ENCODE measurements around the gene CDC34. TPM values are rescaled to one million over a fixed set of nuclear protein-coding genes. Genes with fewer than 3 reads are reported as not detected.

The CDC34 gene
- total RNA-seq, 1 experiment from 2014 or later = 113 TPM

DNA sequence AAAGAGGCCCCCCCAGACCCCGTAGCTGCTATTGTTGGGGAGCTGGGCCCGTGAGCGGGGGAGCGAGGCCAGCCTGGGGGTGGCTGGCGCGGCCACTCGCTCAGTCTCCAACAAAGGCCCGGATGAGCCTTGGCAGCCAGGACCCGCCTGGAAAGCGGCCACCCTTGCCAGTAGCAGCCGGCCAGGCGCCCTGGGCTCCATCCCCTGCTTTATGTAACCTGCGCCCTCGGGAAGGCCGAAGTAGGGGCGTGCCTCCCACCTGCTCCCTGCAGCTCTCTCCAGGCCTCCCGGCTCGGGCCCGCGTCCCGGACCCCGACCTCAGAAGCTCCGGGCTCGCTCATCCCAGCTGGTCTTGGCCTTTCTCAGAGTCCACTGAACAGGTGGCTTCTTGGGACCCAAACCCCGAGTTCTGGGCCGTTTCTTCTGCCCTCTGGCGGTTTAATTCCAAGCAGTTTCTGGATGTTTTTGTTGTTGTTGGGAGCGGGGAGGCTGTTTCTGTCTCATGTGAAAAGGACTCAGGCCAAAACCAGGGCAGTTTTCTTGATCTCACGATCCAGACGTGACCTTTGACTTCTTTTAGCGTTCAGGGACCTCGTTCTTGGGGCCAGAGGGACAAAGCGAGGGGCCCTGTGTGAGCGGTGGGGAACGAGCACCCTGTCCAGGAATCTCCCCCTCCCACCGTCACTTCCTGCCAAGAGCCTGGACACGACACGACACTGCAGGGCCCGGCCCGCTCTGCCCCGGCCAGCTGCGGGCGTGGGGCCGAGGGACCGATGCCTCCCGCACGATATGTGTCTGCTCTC is 1.2 kb downstream of the CDC34 start:
- BruUV-seq (replicated peaks) = no TSS peak
- intact Hi-C loops (cut with micrococcal nuclease; ENCODE audit: unreplicated experiment) = loop anchor here (5.0 kb wide), 1 partner anchor 40 kb away; the partner anchor contains the start of gene BSG

DNA sequence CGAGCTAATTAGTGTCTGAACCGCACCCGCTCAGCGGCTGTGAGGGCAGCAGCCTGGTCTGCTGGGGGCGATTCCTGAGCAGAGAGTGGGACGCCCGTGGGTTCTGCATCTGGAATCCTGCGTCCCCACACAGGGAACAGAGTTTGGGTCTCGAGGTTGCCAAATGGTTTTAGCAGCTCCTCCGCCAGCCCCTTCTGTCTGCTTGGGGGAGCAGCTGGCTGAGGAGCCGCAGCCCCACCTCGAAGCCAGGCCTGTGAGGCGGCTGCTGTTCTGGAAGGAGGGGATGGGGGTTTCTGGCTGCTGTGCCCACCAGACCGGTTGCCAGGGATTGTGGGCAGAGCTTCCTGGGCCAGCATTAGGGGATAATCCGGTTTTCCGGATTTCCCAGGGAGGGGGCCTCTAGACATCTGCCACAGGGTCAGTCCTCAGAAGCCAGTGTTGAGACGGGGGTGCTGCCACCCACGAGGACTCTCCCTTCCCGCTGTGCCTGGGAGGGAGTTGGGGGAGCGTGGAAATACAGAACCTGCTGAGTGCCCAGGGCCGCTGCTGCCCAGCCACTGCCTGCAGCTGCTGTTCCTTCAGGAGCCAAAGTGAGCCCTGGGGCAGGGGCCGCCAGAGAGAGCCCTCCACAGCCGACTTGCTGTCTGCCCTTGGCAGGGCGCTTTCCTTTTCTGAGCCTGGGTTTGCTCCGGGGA is 2.0 kb downstream of the CDC34 start:
- Histone ChIP-seq H3K36me3 (ENCODE audit: insufficient read depth, low read length, poor library complexity, severe bottlenecking) (peaks cover 28% of the 10 kb centered on the region), H3K4me3 (ENCODE audit: low read depth, low read length, poor library complexity, severe bottlenecking) (peak overlapping the region; percentile 100), H3K27me3 (replicated peaks; ENCODE audit: insufficient read depth, low read depth, low read length, poor library complexity) (no peaks in the 10 kb centered on the region), H3K27ac (ENCODE audit: low read depth, low read length, poor library complexity, severe bottlenecking) (peak overlapping the region; percentile 93), H3K4me1 (ENCODE audit: insufficient read depth, low read length, poor library complexity, severe bottlenecking) (peaks cover 13% of the 10 kb centered on the region), H3K9me3 (ENCODE audit: low read depth, low read length, poor library complexity, severe bottlenecking) (no peaks in the 10 kb centered on the region)
- no peak for DNase-seq (ENCODE audit: low spot score)
- intact Hi-C loops (cut with micrococcal nuclease; ENCODE audit: unreplicated experiment) = loop anchor here (5.0 kb wide), 1 partner anchor 39 kb away; the partner anchor contains the start of gene BSG
- POLR2A ChIA-PET (ENCODE audit: low non-redundant PET) = no interaction called here
- TF ChIP-seq, protein P1, sequence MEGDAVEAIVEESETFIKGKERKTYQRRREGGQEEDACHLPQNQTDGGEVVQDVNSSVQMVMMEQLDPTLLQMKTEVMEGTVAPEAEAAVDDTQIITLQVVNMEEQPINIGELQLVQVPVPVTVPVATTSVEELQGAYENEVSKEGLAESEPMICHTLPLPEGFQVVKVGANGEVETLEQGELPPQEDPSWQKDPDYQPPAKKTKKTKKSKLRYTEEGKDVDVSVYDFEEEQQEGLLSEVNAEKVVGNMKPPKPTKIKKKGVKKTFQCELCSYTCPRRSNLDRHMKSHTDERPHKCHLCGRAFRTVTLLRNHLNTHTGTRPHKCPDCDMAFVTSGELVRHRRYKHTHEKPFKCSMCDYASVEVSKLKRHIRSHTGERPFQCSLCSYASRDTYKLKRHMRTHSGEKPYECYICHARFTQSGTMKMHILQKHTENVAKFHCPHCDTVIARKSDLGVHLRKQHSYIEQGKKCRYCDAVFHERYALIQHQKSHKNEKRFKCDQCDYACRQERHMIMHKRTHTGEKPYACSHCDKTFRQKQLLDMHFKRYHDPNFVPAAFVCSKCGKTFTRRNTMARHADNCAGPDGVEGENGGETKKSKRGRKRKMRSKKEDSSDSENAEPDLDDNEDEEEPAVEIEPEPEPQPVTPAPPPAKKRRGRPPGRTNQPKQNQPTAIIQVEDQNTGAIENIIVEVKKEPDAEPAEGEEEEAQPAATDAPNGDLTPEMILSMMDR (conservative IDR thresholded peaks at IDR 0.05; ENCODE audit: low read depth, low read length) = no peak
- no peak for TF ChIP-seq EZH2 (IDR thresholded peaks at IDR 0.05; ENCODE audit: borderline replicate concordance, low read depth, low read length, poor library complexity, severe bottlenecking)
- CTCF ChIA-PET = no interaction called here
- BruUV-seq (replicated peaks) = TSS peak; percentile 29

More for the DNA sequence above, 1.2 kb downstream of the CDC34 start:
- peaks cover 13% of the 10 kb centered on the region for H3K4me1 ChIP-seq (ENCODE audit: insufficient read depth, low read length, poor library complexity, severe bottlenecking)
- H3K4me3 ChIP-seq (ENCODE audit: low read depth, low read length, poor library complexity, severe bottlenecking) = peak overlapping the region; percentile 100
- peaks cover 22% of the 10 kb centered on the region for H3K36me3 ChIP-seq (ENCODE audit: insufficient read depth, low read length, poor library complexity, severe bottlenecking)
- no peaks in the 10 kb centered on the region for H3K9me3 ChIP-seq (ENCODE audit: low read depth, low read length, poor library complexity, severe bottlenecking)
- ChIA-PET POLR2A (ENCODE audit: low non-redundant PET) (no interaction called here), CTCF (interaction anchor here (1.4 to 1.6 kb wide), 2 partner anchors 22 to 26 kb away, joined by 5 to 16 read pairs; no protein-coding TSS in a partner anchor)
- H3K27me3 ChIP-seq (replicated peaks; ENCODE audit: insufficient read depth, low read depth, low read length, poor library complexity) = no peaks in the 10 kb centered on the region
- peak; percentile 71 for DNase-seq (ENCODE audit: low spot score)
- no peak for TF ChIP-seq EZH2 (IDR thresholded peaks at IDR 0.05; ENCODE audit: borderline replicate concordance, low read depth, low read length, poor library complexity, severe bottlenecking)
- TF ChIP-seq, protein P1 (conservative IDR thresholded peaks at IDR 0.05; ENCODE audit: low read depth, low read length) = peak; percentile 70
- H3K27ac ChIP-seq (ENCODE audit: low read depth, low read length, poor library complexity, severe bottlenecking) = peak overlapping the region; percentile 93

- peak overlapping the region; percentile 93 for H3K27ac ChIP-seq (ENCODE audit: low read depth, low read length, poor library complexity, severe bottlenecking)
- ChIA-PET CTCF (no interaction called here), POLR2A (ENCODE audit: low non-redundant PET) (no interaction called here)
- peak overlapping the region; percentile 100 for H3K4me3 ChIP-seq (ENCODE audit: low read depth, low read length, poor library complexity, severe bottlenecking)
- no peak for DNase-seq (ENCODE audit: low spot score)
- H3K9me3 ChIP-seq (ENCODE audit: low read depth, low read length, poor library complexity, severe bottlenecking) = no peaks in the 10 kb centered on the region
- H3K27me3 ChIP-seq (replicated peaks; ENCODE audit: insufficient read depth, low read depth, low read length, poor library complexity) = no peaks in the 10 kb centered on the region
- peaks cover 33% of the 10 kb centered on the region for H3K36me3 ChIP-seq (ENCODE audit: insufficient read depth, low read length, poor library complexity, severe bottlenecking)
- no TSS peak for BruUV-seq (replicated peaks)
- no peak for TF ChIP-seq EZH2 (IDR thresholded peaks at IDR 0.05; ENCODE audit: borderline replicate concordance, low read depth, low read length, poor library complexity, severe bottlenecking)
- TF ChIP-seq, protein P1 (conservative IDR thresholded peaks at IDR 0.05; ENCODE audit: low read depth, low read length) = no peak
- intact Hi-C loops (cut with micrococcal nuclease; ENCODE audit: unreplicated experiment) = loop anchor here (5.0 kb wide), 1 partner anchor 38 kb away; the partner anchor contains the start of gene BSG
- peaks cover 13% of the 10 kb centered on the region for H3K4me1 ChIP-seq (ENCODE audit: insufficient read depth, low read length, poor library complexity, severe bottlenecking)
Measured at GRCh38 chr19:534088-534487, 2.5 kb downstream of the CDC34 start.

Measured in A673 (cell line).